BLaER1 (cell line): ENCODE results near the gene RACGAP1.
A peak's percentile ranks its signal among the peaks of the same experiment; 100 is the strongest.

Experiments used
- H3K27ac ChIP-seq: shearing (Covaris generic); formaldehyde crosslinking; 2 replicates; pipeline ENCODE4 v1.8.1; 2022
- H3K27me3 ChIP-seq: shearing (Covaris generic); formaldehyde crosslinking; 2 replicates; pipeline ENCODE4 v1.8.1; 2022
- H3K36me3 ChIP-seq: shearing (Covaris generic); formaldehyde crosslinking; 2 replicates; pipeline ENCODE4 v1.8.1; 2022
- H3K4me1 ChIP-seq: shearing (Covaris generic); formaldehyde crosslinking; 2 replicates; pipeline ENCODE4 v1.8.1; 2022
- H3K4me2 ChIP-seq: shearing (Covaris generic); formaldehyde crosslinking; 2 replicates; pipeline ENCODE4 v1.8.1; 2022
- H3K4me3 ChIP-seq: shearing (Covaris generic); formaldehyde crosslinking; 2 replicates; pipeline ENCODE4 v1.8.1; 2022
- H3K9ac ChIP-seq: shearing (Covaris generic); formaldehyde crosslinking; 2 replicates; pipeline ENCODE4 v1.8.1; 2022
- H3K9me3 ChIP-seq: shearing (Covaris generic); formaldehyde crosslinking; 2 replicates; pipeline ENCODE4 v1.8.1; 2022
- H4K20me1 ChIP-seq: shearing (Covaris generic); formaldehyde crosslinking; 2 replicates; pipeline ENCODE4 v1.8.1; 2022
- Cebpa-rat ChIP-seq: shearing (Covaris generic); IDR thresholded peaks from 2 replicates; pipeline ENCODE4 v1.8.1; 2022

Gene RACGAP1

DNA sequence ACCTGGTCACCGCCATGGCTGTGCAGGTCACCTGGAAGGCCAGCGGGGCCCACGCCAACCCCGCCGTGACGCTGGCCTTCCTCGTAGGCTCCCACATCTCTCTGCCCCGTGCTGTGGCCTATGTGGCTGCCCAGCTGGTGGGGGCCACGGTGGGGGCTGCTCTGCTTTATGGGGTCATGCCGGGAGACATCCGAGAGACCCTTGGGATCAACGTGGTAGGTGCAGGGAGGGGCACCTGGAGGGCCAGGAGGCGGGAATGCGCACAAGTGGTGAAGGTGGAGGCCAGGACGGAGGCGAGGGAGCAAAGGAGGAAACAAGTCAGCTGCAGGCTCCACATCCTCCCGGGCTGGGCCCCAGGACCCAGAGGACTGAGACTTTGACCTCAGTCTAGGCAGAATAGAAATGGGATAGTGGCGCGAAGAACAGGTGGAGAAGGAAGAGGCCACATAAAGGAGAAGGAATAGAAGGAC is 51.9 kb downstream of the RACGAP1 start:
- Histone ChIP-seq H3K4me1 (peaks cover 31% of the 10 kb centered on the region), H3K9ac (no peak overlapping the region), H3K4me3 (no peak overlapping the region), H4K20me1 (no peaks in the 10 kb centered on the region), H3K4me2 (no peak overlapping the region), H3K9me3 (no peaks in the 10 kb centered on the region), H3K27ac (no peak overlapping the region), H3K36me3 (no peaks in the 10 kb centered on the region), H3K27me3 (peaks cover 10% of the 10 kb centered on the region)
- no peak for TF ChIP-seq Cebpa-rat

DNA sequence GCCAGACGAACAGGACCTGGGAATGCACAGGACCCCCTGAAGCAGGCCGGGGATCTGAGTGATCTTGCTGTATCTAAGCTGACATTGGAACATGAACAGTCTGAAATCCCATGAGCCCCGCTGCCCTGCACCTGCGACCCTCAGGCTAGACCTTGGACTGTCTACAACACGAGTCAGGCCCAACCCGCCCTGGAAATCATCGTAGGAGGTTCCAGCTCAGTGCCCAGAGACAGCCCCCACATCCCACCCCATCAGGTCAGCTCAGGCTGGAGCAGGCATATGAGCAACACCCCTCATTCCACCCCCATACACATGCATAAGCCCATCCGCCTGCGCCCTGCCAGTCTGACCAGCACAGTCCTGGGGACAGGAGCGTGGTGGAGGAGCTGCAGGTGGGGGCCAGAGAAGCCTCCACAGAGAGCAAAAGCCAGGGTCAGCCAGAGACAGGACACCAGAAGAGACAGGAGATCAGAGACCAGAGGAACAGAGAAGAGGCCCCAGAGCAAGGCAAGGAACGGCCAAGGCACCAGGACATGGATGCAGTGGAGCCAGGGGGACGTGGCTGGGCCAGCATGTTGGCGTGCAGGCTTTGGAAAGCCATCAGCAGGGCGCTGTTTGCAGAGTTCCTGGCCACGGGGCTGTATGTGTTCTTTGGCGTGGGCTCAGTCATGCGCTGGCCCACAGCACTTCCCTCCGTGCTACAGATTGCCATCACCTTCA is 52.5 kb downstream of the RACGAP1 start, which contains the start of gene AQP6:
TSS of gene AQP6 (plus strand) at position 307 of the 720 bp plus-strand sequence. CDS start at position 534, 227 bp downstream.
- Histone ChIP-seq H3K27me3 (peaks cover 16% of the 10 kb centered on the region), H3K9me3 (no peaks in the 10 kb centered on the region), H3K4me1 (peaks cover 29% of the 10 kb centered on the region), H3K36me3 (no peaks in the 10 kb centered on the region), H3K4me3 (no peak within 1 kb of the TSS), H3K27ac (no peak within 1 kb of the TSS), H3K9ac (no peak within 1 kb of the TSS), H4K20me1 (no peaks in the 10 kb centered on the region), H3K4me2 (no peak within 1 kb of the TSS; the same call in 1 of the 2 replicates)
- no peak for TF ChIP-seq Cebpa-rat

DNA sequence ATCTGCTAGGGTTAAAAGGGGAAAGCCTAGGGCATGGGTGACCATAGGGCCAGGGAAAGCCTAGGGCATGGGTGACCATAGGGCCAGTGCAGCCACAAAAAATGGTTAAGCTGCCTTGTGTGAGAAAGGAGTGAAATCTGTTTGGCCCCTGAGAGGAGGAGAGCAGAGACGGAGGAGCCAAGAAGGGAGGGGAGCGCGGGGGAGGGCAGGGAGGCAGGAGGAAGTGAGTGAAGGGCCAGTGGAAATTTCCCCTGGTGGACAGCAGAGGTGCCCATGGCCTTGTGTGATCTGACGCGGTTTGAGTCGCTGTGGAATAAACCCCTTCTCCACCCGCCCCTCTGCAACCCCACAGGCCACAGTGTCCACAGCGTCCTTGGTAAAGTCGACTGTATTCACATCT is 53.2 kb downstream of the RACGAP1 start:
- no peak overlapping the region; the same call in 1 of the 2 replicates for H3K4me2 ChIP-seq
- H3K4me1 ChIP-seq, result peaks cover 36% of the 10 kb centered on the region
- no peaks in the 10 kb centered on the region for H3K36me3 ChIP-seq
- no peak overlapping the region for H3K27ac ChIP-seq
- no peak for TF ChIP-seq Cebpa-rat
- no peaks in the 10 kb centered on the region for H4K20me1 ChIP-seq
- H3K27me3 ChIP-seq, result peaks cover 19% of the 10 kb centered on the region
- H3K9ac ChIP-seq, result no peak overlapping the region
- H3K9me3 ChIP-seq, result no peaks in the 10 kb centered on the region
- H3K4me3 ChIP-seq, result no peak overlapping the region

DNA sequence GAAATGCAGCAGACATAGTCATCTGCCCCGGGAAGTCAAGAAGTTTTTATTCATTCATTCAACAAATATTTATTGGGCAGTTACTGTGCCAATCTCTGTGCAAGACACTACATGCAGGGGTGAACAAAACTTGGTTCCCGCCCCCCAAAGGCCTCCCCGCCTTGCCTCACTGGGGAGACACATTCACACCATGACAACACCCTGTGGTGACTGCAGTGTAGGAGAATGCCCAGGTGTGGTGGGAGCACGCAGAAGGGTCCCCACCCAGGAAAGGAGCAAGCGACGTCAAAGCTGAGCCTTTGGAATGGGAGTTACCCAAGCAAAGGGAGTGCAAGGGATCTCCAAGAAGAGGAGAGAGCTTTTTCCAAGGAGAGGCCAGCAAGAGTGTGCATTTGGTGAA is 54.2 kb downstream of the RACGAP1 start:
- Histone ChIP-seq H3K4me2 (no peak overlapping the region), H3K36me3 (no peaks in the 10 kb centered on the region), H3K4me1 (peaks cover 37% of the 10 kb centered on the region), H3K27me3 (peaks cover 25% of the 10 kb centered on the region), H3K4me3 (no peak overlapping the region), H4K20me1 (no peaks in the 10 kb centered on the region), H3K9ac (no peak overlapping the region), H3K27ac (no peak overlapping the region), H3K9me3 (no peaks in the 10 kb centered on the region)
- no peak for TF ChIP-seq Cebpa-rat

DNA sequence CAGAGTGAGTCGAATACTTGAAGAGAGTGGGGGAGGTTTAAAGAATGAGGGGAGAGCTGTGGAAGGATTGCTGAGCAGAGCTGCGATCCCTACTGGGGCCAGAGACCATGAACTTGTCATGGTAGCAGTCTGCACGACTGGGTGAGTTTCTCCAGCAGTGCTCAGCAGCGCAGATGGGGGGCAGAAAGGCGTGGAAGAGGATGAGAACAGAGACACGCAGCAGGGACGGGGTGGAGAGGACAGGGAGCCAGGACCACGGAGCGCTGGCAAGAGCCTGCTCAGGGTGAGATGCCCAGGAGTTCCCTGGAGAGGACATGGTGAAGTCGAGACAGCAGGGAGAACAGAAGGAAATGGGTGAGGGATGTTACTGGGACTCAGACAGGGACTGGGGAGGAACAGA is 54.6 kb downstream of the RACGAP1 start:
- peaks cover 30% of the 10 kb centered on the region for H3K27me3 ChIP-seq
- no peaks in the 10 kb centered on the region for H4K20me1 ChIP-seq
- no peak for TF ChIP-seq Cebpa-rat
- H3K36me3 ChIP-seq, result no peaks in the 10 kb centered on the region
- H3K9me3 ChIP-seq, result no peaks in the 10 kb centered on the region
- no peak overlapping the region for H3K27ac ChIP-seq
- no peak overlapping the region; the same call in 1 of the 2 replicates for H3K4me2 ChIP-seq
- peaks cover 37% of the 10 kb centered on the region for H3K4me1 ChIP-seq
- no peak overlapping the region for H3K4me3 ChIP-seq
- no peak overlapping the region for H3K9ac ChIP-seq

DNA sequence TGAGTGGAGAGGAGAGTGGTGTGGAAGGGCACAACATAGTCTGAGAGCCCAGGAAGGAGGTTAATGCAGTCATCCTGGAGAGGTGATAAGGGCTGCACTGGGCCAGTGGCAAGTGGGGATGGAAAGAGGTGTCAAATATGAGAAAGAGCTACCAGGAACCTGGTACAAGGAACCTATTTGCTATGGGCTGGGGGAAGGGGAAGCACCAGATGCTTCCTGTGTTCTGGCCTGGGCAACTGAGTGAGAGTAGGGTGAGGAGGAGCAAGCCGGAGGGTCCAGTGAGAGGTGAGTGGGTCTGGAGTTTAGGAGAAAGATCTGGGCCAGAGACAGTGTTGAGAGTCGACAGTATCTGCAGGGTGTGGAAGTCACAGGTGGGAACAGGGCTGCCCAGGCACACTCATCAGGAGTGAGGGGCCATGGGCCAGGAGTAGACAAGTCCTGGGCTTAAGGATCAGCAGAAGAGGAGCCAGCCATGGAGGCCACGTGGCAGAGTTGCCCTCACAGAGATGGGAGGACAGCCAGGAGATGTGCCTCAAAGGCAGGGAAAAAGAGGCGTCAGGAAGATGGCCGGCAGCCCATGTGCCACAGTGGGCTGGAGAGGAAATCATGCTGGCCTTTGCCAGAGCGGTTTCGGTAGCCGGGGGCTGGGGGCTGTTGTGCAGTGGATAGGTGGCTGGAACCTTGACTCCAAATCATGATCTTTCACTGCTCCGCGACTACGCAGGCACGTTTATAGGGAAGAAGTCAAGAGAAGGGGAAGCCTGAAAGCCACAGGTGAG is 55.5 kb downstream of the RACGAP1 start:
- H3K4me2 ChIP-seq, result peak overlapping the region; percentile 58
- no peaks in the 10 kb centered on the region for H3K9me3 ChIP-seq
- H3K4me3 ChIP-seq, result no peak overlapping the region
- H3K27ac ChIP-seq, result no peak overlapping the region
- no peaks in the 10 kb centered on the region for H3K36me3 ChIP-seq
- no peaks in the 10 kb centered on the region for H4K20me1 ChIP-seq
- H3K27me3 ChIP-seq, result peaks cover 37% of the 10 kb centered on the region
- no peak overlapping the region for H3K9ac ChIP-seq
- H3K4me1 ChIP-seq, result peaks cover 37% of the 10 kb centered on the region
- no peak for TF ChIP-seq Cebpa-rat

DNA sequence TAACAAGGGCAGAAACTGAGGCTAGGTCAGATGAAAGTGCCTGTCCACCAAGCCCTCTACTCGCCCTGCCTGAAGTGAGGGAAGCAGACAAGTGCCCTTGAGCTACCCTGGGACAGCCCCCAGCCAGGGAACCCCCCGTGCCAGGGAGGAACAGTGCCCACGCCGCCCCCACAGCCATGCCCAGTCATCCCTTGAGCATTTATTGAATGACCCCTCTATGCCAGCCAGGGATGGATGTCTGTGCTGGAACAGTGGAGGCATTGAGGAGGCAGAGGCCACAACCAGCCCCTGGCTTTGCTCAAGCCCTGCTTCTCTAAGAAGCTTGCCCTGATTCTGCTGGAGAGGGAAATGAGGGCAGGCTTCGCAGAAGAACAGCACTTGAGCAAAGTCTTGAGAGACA is 56.3 kb downstream of the RACGAP1 start:
- no peaks in the 10 kb centered on the region for H3K36me3 ChIP-seq
- peaks cover 42% of the 10 kb centered on the region for H3K4me1 ChIP-seq
- peak overlapping the region; percentile 58 for H3K4me2 ChIP-seq
- TF ChIP-seq Cebpa-rat, result no peak
- H3K27me3 ChIP-seq, result peaks cover 46% of the 10 kb centered on the region
- no peak overlapping the region for H3K9ac ChIP-seq
- H3K4me3 ChIP-seq, result no peak overlapping the region
- no peaks in the 10 kb centered on the region for H4K20me1 ChIP-seq
- no peak overlapping the region for H3K27ac ChIP-seq
- H3K9me3 ChIP-seq, result no peaks in the 10 kb centered on the region

DNA sequence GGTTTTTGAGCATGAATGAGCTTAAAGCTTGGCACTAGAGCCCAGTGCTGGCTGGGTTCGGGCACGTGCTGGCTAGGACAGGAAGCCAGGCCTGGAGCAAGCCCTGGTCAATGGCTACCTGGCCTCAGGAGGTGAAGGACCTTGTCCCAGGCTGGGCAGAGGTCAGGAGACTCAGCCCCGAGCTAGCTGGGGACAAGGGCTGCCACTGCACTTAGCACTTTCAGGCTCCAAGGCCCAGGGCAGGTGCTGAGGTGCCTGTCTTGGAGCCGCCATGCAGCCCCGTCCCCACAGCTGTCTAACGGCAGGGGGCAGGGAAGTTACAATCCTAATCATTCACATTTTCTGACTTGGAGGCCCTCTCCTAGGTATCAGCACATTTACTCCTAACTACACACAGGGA is 56.8 kb downstream of the RACGAP1 start:
- no peaks in the 10 kb centered on the region for H3K9me3 ChIP-seq
- no peak overlapping the region for H3K4me2 ChIP-seq
- no peak overlapping the region for H3K4me3 ChIP-seq
- H4K20me1 ChIP-seq, result no peaks in the 10 kb centered on the region
- H3K36me3 ChIP-seq, result no peaks in the 10 kb centered on the region
- no peak overlapping the region for H3K9ac ChIP-seq
- H3K27me3 ChIP-seq, result peaks cover 51% of the 10 kb centered on the region
- H3K27ac ChIP-seq, result no peak overlapping the region
- peaks cover 43% of the 10 kb centered on the region for H3K4me1 ChIP-seq
- TF ChIP-seq Cebpa-rat, result no peak

DNA sequence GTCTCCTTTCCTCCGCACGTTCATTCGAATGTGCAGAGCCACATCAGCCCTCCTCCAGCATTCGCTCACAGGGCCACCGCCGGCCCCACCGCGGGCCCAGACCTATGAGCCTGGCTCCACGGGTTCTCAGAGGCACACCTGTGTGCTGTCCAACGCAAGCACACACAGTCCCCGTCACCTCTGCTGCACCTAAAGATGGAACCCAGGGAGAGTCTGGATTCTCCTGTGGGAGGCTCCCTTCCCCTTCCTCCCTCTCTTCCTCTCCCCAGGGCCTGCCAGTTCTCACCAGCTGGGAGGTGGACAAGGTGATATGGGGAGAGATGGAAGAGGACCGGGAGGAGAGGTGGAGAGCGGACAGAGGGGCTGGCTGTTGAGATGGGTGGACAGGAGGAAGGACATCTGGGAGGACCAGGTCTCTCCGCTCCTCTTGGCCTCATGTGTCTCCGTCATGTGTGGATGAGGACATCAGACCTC is 57.5 kb downstream of the RACGAP1 start:
- Histone ChIP-seq H3K4me3 (peak overlapping the region; percentile 57), H3K36me3 (no peaks in the 10 kb centered on the region), H3K4me1 (peaks cover 43% of the 10 kb centered on the region), H4K20me1 (no peaks in the 10 kb centered on the region), H3K9me3 (no peaks in the 10 kb centered on the region), H3K9ac (no peak overlapping the region), H3K4me2 (peak overlapping the region; percentile 90), H3K27me3 (peaks cover 58% of the 10 kb centered on the region), H3K27ac (no peak overlapping the region)
- no peak for TF ChIP-seq Cebpa-rat
